K562 (cell line): ENCODE measurements around the gene MMS19. TPM values are rescaled to one million over a fixed set of nuclear protein-coding genes. Genes with fewer than 3 reads are reported as not detected.

Experiments
- BACH1 ChIP-seq: fragments of 200-800 bp; sonication (Bioruptor generic); IDR thresholded peaks from 2 replicates; pipeline ENCODE4 v1.6.1; 2016; ENCODE audit warnings: missing genetic modification characterization, missing compliant biosample characterization
- COPS2 ChIP-seq: fragments of 450-650 bp; conservative IDR thresholded peaks from 2 replicates; pipeline ENCODE4 v1.6.1; 2016; ENCODE audit warnings: mild to moderate bottlenecking, moderate library complexity
- EP300 ChIP-seq: IDR thresholded peaks from 2 replicates; pipeline ENCODE4 v1.6.1; 2012; ENCODE audit warnings: low read length, improper control_type of control experiment
- FIP1L1 ChIP-seq: fragments of 200-400 bp; formaldehyde crosslinking; IDR thresholded peaks from 2 replicates; pipeline ENCODE4 v1.6.1; 2018; ENCODE audit warnings: mild to moderate bottlenecking, low read depth, low read length; ENCODE audit not compliant: poor library complexity, severe bottlenecking
- HDAC2 ChIP-seq: fragments of 450-650 bp; IDR thresholded peaks from 2 replicates; pipeline ENCODE4 v1.6.1; 2016; ENCODE audit warnings: mild to moderate bottlenecking
- HIVEP1 ChIP-seq: fragments of 250-450 bp; sonication (Bioruptor Pico); IDR thresholded peaks from 2 replicates; pipeline ENCODE4 v1.4.0; 2020; ENCODE audit warnings: mild to moderate bottlenecking
- LCOR ChIP-seq: sonication (generic); formaldehyde crosslinking; IDR thresholded peaks from 2 replicates; pipeline ENCODE4 v1.8.0; 2022; ENCODE audit warnings: mild to moderate bottlenecking, missing genetic modification reagents
- MEIS2 ChIP-seq: fragments of 450-650 bp; IDR thresholded peaks from 2 replicates; pipeline ENCODE4 v1.6.1; 2014; ENCODE audit warnings: mild to moderate bottlenecking; ENCODE audit not compliant: partially characterized antibody
- MXI1 ChIP-seq: IDR thresholded peaks from 2 replicates; pipeline ENCODE4 v1.6.1; 2011; ENCODE audit warnings: low read depth, mild to moderate bottlenecking, improper control_type of control experiment, low read length
- NFIX ChIP-seq: fragments of 250-450 bp; sonication (Bioruptor Pico); IDR thresholded peaks from 2 replicates; pipeline ENCODE4 v1.4.0; 2020; ENCODE audit warnings: low read depth, mild to moderate bottlenecking, moderate library complexity
- NR3C1 ChIP-seq: sonication (generic); formaldehyde crosslinking; IDR thresholded peaks from 2 replicates; pipeline ENCODE4 v1.8.1; 2022; ENCODE audit warnings: missing genetic modification reagents
- SIX5 ChIP-seq, 2 experiments: IDR thresholded peaks; 2 replicates each; pipeline ENCODE4 v1.6.1; 2011; ENCODE audit warnings: low read length in 2 of 2, borderline replicate concordance in 1 of 2, low read depth in 1 of 2, mild to moderate bottlenecking in 1 of 2, moderate library complexity in 1 of 2; ENCODE audit not compliant: insufficient read depth in 1 of 2
- SMAD4 ChIP-seq: fragments of 250-450 bp; sonication (Bioruptor Pico); conservative IDR thresholded peaks from 2 replicates; pipeline ENCODE4 v1.8.0; 2021; ENCODE audit warnings: inconsistent platforms, mild to moderate bottlenecking, moderate library complexity
- TFAM ChIP-seq: fragments of 250-450 bp; sonication (Bioruptor Pico); conservative IDR thresholded peaks from 2 replicates; pipeline ENCODE4 v1.5.0; 2021; ENCODE audit warnings: mild to moderate bottlenecking, moderate library complexity
- ZNF3 ChIP-seq: fragments of 250-450 bp; sonication (Bioruptor Pico); IDR thresholded peaks from 2 replicates; pipeline ENCODE4 v1.5.0; 2021; ENCODE audit warnings: mild to moderate bottlenecking, moderate library complexity
- polyA plus RNA-seq, 8 experiments: library from polyadenylated mRNA; depleted of rRNA in 4 of 8; stranded (reverse) in 5 of 8; unstranded in 3 of 8; fragments of >200 nt; fragmentation: Nextera tagmentation in 2 of 8; fragmentation: Illumina TruSeq in 1 of 8; extraction: Ambion mirVana in 2 of 8; extraction: Trizol in 1 of 8; gene quantifications; 2 replicates each; pipeline versions ENCODE4 v1.2.1 to v1.2.3, GENCODE V29; 2011 to 2014; ENCODE audit warnings: inconsistent platforms in 1 of 8, missing spikeins in 1 of 8
- total RNA-seq, 7 experiments: library from RNA; depleted of rRNA in 6 of 7; stranded (reverse); fragments of >200 nt in 6 of 7; fragmentation: Illumina TruSeq in 2 of 7; extraction: Trizol in 2 of 7; gene quantifications; 2 replicates each; pipeline versions ENCODE4 v1.2.1 to v1.2.3, GENCODE V29; 2011 to 2021; ENCODE audit warnings: low replicate concordance in 1 of 7
- TF ChIP-seq, protein P1 (sequence below), 2 experiments: fragments of 450-650 bp in 1 of 2; sonication (generic) in 1 of 2; formaldehyde crosslinking; conservative IDR thresholded peaks; 2 replicates each; pipeline versions ENCODE4 v1.4.0 to v1.8.1; 2020 to 2022; ENCODE audit warnings: mild to moderate bottlenecking in 1 of 2, missing genetic modification reagents in 1 of 2
- TF ChIP-seq, protein P2 (sequence below), 3 experiments: fragments of 200-800 bp in 1 of 3; fragments of 250-450 bp in 1 of 3; fragments of 450-650 bp in 1 of 3; sonication (Bioruptor Pico) in 1 of 3; sonication (Bioruptor generic) in 1 of 3; formaldehyde crosslinking in 1 of 3; IDR thresholded peaks; 2 replicates each; pipeline versions ENCODE4 v1.6.1 to v1.8.0; 2016 to 2022; ENCODE audit warnings: mild to moderate bottlenecking in 2 of 3, missing genetic modification characterization in 2 of 3, missing compliant biosample characterization in 1 of 3, moderate library complexity in 1 of 3
- TF ChIP-seq, protein P3 (sequence below): IDR thresholded peaks from 2 replicates; pipeline ENCODE4 v1.6.1; 2011; ENCODE audit warnings: borderline replicate concordance, low read depth, mild to moderate bottlenecking, moderate library complexity, low read length; ENCODE audit not compliant: insufficient read depth, poor library complexity, severe bottlenecking
- TF ChIP-seq, protein P4 (sequence below): sonication (generic); formaldehyde crosslinking; IDR thresholded peaks from 2 replicates; pipeline ENCODE4 v1.9.0; 2022; ENCODE audit warnings: mild to moderate bottlenecking, missing genetic modification reagents

The MMS19 gene
- total and polyA plus RNA-seq, 9 of the 15 experiments (the other 6 are each of a cell fraction or from before 2014, with no cell fraction given), result 40.1 to 110 (median 62.9) TPM

- TF ChIP-seq, protein P1, sequence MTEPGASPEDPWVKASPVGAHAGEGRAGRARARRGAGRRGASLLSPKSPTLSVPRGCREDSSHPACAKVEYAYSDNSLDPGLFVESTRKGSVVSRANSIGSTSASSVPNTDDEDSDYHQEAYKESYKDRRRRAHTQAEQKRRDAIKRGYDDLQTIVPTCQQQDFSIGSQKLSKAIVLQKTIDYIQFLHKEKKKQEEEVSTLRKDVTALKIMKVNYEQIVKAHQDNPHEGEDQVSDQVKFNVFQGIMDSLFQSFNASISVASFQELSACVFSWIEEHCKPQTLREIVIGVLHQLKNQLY (CRISPR knock-in tag; conservative IDR thresholded peaks at IDR 0.05), result no peak
- TF ChIP-seq TFAM (CRISPR knock-in tag) (no peak), COPS2 (no peak), MXI1 (no peak), NFIX (CRISPR knock-in tag) (no peak), SIX5 (IDR thresholded peaks at IDR 0.05; ENCODE audit: borderline replicate concordance in 1 of 2, insufficient read depth in 1 of 2, low read depth in 1 of 2, low read length in 2 of 2) (peak in 1 of 2 experiments; percentile 22; a peak in 1 of 4 replicates), MEIS2 (peak; percentile 92), LCOR (CRISPR knock-in tag) (peak; percentile 52; the same call in 1 of the 2 replicates), FIP1L1 (peak; percentile 30), EP300 (no peak), HDAC2 (no peak), ZNF3 (CRISPR knock-in tag) (no peak), HIVEP1 (CRISPR knock-in tag) (no peak), BACH1 (tag) (no peak), NR3C1 (no peak), SMAD4 (0 out of 2 replicates have a peak, but pooled peaks have one; percentile 29)
- TF ChIP-seq, protein P2, sequence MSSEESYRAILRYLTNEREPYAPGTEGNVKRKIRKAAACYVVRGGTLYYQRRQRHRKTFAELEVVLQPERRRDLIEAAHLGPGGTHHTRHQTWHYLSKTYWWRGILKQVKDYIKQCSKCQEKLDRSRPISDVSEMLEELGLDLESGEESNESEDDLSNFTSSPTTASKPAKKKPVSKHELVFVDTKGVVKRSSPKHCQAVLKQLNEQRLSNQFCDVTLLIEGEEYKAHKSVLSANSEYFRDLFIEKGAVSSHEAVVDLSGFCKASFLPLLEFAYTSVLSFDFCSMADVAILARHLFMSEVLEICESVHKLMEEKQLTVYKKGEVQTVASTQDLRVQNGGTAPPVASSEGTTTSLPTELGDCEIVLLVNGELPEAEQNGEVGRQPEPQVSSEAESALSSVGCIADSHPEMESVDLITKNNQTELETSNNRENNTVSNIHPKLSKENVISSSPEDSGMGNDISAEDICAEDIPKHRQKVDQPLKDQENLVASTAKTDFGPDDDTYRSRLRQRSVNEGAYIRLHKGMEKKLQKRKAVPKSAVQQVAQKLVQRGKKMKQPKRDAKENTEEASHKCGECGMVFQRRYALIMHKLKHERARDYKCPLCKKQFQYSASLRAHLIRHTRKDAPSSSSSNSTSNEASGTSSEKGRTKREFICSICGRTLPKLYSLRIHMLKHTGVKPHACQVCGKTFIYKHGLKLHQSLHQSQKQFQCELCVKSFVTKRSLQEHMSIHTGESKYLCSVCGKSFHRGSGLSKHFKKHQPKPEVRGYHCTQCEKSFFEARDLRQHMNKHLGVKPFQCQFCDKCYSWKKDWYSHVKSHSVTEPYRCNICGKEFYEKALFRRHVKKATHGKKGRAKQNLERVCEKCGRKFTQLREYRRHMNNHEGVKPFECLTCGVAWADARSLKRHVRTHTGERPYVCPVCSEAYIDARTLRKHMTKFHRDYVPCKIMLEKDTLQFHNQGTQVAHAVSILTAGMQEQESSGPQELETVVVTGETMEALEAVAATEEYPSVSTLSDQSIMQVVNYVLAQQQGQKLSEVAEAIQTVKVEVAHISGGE (CRISPR knock-in tag; IDR thresholded peaks at IDR 0.05), result 0 out of 6 replicates have a peak, but pooled peaks of 1 of the 3 experiments have one; percentile 32
- TF ChIP-seq, protein P3, sequence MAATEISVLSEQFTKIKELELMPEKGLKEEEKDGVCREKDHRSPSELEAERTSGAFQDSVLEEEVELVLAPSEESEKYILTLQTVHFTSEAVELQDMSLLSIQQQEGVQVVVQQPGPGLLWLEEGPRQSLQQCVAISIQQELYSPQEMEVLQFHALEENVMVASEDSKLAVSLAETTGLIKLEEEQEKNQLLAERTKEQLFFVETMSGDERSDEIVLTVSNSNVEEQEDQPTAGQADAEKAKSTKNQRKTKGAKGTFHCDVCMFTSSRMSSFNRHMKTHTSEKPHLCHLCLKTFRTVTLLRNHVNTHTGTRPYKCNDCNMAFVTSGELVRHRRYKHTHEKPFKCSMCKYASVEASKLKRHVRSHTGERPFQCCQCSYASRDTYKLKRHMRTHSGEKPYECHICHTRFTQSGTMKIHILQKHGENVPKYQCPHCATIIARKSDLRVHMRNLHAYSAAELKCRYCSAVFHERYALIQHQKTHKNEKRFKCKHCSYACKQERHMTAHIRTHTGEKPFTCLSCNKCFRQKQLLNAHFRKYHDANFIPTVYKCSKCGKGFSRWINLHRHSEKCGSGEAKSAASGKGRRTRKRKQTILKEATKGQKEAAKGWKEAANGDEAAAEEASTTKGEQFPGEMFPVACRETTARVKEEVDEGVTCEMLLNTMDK, result peak; percentile 96
- TF ChIP-seq, protein P4, sequence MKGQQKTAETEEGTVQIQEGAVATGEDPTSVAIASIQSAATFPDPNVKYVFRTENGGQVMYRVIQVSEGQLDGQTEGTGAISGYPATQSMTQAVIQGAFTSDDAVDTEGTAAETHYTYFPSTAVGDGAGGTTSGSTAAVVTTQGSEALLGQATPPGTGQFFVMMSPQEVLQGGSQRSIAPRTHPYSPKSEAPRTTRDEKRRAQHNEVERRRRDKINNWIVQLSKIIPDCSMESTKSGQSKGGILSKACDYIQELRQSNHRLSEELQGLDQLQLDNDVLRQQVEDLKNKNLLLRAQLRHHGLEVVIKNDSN (CRISPR knock-in tag), result peak; percentile 11; the same call in 1 of the 2 replicates
These were observed 72.1 kb downstream of the MMS19 start, which contains the start of gene PGAM1 (continued) for GRCh38 chr10:97425964-97426775.
